Measurements from ENCODE around the gene PHYHD1.

PHYHD1 gene

DNA sequence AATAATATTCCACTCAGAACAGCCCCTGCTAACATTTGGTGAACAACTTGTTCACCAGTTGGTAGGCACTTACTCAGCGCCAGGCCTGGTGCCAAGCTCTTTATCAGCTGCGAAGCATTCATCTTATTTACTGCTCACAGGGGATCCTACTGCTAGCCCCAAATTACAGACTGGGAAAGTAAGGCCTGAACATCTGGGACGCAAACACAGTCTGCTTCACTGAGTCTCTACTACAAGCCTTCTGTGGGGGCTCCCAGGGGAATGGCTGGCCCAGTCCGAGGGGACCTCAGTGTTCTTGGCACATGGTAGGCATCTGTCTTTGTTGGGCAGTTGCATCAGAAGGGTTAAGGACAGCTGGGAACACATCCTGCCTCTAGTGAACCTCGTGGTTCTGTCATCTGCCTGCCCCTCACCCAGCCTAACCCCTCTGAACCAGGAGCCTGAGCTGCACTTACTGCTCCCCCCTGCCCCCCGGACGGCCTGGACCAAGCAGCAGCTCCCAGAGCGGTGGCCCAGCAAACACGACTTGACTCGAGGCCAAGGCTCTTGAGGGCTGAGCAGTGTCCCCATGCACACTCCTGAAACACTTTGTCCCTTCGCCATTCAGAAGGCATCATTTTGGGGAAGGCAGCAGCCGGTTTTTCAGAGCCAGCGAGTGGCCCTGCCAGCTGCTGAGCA, at the start of gene PHYHD1:
Gene PHYHD1 (plus strand): TSS at position 602 of the 678 bp plus-strand sequence. CDS start 1,342 bp downstream, outside the sequence.
- DNase-seq = peak; percentile 85

DNA sequence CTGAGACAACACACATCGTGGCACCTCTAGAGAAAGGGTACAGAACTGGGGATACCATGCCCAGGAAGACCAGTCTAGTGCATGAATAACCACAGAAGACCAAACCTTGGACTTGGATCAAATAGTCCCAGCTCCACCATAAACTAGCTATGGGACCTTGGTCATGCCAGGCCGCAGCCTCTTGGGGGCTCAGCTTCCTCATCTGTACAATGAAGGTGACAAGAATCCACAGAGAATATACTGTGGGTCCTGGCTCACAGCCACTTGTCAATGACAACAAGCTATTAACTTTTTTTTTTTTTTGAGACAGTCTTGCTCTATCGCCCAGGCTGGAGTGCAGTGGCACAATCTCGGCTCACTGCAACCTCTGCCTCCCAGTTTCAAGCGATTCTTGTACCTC, 42.9 kb upstream of the PHYHD1 start:
- no peak for DNase-seq

DNA sequence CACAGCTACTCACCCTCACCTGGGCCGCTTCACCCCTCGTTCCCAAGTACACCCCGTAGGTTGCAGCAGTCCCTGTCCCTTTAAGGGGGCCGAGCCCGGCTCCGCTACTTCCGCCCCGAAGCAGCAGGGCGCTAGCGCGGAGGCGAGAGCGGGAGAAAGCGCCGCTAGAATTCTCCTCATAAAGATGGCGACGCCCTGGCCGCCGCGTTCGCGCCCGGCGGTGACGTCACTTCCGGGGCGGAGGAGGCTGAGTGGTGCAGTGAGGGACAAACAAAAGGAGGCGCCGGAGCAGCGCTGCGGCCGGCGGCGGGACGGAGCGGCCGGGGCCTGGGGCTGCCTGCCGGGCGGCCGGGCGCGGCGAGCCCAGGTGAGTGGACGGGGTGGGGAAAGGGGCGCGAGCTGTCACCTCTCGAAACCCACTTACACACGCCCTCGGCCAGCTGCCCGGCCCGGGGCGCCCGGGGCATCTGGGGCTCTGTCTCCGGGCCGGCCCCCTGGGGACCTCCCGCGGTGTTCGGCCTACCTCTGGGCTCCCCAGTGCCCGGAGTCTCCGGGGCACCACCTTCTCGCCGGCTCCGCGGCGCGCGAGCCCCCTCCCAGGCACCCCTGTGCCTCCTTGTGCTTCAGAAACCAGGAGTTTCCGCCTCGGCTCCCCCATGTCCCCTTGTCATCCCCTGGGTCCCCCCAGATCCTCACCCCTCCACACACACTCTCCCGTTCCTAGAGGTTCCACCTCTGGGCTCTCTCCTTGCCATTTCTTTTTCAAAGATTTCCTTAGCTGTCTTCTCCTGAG, 38.7 kb upstream of the PHYHD1 start, which contains the start of the genes KYAT1 and LRRC8A:
Gene KYAT1 (minus strand): TSS at position 67 of the 793 bp plus-strand sequence. CDS start 36,545 bp downstream, outside the sequence.
Gene LRRC8A (plus strand): TSS at position 250 of the 793 bp plus-strand sequence. CDS start 25,032 bp downstream, outside the sequence.
- peak; percentile 87 for DNase-seq

DNA sequence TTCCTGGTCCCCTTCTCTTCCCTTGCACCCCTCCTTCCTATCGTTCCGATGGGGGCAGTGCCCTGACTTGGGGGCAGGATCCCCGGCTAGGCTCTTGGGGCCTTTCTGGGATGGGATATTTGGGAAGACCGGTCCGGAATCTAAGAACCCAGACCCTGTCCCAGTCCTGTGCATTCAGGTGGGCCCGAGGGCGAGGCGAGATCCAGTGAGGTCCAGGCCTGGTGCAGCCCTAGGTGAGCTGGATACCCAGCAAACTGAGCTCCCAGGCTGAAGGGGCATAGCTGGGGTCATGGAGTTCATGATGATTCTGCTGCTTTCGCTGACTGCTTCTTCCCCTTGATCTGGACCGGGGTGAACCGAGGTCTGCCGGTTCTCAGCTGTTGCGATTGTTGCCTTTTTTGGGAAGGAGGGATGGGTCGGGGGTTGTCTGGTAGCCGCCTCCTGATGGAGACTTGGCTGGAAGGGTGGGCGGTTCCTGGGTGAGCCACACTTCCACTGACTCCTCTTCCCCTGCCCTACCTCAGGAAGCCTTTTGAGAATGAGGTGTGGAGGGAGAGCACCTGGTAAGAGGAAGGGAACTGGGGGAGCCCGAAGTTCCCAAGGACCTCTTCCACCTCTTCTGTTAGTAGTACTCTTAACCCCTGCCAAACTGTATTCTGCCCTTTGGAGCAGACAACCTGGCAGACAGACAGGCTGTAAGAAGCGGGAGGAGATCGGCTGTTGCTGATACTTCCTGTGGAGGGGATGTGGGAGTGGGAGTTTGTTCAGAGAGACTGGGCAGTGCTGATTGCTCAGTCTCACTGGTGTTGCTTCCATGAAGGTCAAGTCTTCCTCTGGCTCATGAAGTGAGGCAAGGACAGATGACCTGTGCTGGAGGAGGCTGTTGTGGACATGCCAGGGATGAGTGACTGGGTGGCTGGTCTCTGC, 37.8 kb upstream of the PHYHD1 start:
- no peak for DNase-seq

DNA sequence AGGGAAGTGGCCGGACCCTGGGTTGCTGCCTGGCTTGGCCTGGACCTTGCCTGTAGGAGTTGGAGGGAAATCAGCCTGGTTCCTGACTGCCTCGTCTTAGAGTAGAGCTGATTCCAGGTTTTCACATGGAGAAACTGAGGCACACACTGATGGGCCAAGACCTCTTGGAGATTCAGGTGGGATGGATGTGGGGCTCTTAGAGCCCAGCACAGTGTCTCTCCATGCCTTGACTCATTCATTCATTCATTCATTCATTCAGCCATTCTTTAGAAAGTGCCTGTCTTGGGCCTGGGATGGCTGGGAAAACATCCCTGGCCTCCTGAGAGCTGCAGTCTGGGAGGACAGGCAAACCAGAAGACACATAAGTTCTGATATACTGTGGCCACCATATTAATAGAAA, 36.6 kb upstream of the PHYHD1 start:
- DNase-seq = no peak

DNA sequence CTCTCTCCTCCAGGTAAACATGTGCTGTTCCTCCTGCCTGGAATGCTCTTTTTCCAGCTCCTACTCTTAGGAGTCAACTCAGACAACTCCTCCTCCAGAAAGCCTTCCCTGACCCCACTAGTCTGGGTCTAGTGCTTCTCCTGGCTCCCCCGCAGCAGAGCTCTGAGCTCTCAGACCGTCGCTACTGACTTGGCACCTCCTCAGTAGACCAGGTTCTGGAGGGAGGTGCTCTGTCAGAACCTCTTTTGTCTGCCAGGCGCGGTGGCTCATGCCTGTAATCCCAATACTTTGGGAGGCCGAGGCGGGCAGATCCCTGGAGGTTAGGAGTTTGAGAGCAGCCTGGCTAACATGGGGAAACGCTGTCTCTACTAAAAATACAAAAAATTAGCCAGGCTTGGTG, 35.4 kb upstream of the PHYHD1 start:
- DNase-seq = no peak

DNA sequence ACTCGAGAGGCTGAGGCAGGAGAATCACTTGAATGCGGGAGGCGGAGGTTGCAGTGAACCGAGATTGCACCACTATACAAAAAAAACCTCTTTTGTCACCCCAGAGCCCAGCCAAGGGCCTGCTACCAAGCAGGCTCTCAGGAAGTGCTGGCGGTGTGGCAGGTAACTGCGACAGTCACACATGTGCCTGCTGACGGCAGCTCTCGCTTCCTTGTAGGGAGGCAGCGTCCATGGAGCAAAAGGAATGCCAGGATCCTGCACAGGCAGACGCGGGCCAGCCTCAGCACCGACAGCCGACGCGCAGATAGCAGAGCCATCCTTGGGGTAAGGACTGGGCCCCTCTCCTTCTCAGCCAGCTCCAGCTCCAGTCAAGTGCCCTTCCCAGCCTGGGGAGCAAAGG, 35.0 kb upstream of the PHYHD1 start:
- DNase-seq = no peak

DNA sequence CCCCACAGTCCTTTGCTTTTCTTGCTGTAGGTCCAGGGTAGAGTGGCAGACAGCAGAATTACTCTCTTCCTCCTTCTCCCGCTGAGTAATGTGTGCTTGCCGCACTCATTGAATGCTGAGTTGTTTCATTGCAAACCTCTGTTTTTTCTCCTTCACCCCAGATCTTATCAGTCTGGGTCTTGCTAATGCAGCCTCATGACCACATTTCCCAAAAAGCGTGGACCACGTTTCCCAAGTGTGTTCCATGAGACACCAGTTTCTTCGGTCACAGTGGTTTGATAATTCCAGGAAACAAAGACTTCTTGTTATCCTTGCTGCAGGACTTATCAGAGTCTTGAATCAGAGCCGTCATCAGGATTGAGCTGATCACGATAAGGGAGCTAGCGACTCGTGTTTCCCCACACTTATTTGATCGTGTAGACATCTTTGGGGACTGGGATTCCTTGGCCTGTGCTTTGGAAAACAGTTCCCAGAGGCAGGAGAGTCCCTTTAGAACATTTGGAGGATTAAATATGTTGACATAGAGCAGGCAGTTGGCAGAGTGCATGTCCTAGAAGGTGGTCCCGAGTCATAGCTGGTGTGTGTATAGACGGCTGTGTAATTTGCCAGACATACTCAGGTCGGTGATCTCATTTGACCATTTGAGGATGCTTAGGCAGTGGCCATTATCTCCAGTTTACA, 34.4 kb upstream of the PHYHD1 start:
- DNase-seq = no peak

DNA sequence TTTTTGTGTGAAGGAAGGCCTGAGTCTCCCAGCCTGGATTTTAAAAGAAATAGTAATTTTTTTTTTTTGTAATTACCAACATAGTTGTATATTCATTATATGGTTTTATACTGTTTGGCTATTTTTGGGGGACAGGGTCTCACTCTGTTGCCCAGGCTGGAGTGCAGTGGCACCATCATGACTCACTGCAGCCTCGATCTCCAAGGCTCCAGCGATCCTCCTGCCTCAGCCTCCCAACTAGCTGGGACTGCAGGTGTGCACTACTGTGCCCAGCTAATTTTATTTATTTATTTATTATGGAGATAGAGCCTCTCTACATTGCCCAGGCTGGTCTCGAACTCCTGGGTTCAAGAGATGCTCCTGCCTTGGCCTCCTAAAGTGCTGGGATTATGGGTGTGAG, 33.7 kb upstream of the PHYHD1 start:
- no peak for DNase-seq

DNA sequence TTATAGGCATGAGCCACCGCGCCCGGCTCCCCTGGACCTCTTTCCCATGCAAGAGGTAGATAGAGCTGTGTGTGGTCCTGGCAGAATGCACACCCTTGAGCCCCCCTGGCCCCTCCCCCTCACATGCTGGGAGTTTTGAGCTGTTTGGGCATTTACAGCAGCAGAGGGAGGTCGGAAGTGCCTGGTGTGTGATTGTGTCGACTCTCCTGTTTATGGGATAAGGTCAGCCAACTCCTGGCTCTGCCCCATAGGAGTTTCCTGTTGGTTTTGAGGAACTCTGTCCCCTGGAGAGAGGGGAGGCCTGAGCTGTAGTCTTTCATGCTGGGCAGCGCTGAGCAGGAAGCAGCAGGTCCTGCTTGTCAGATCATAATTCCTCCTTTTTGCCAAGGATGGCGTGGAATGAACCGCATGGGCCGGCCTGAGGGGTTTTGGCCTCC, 32.9 kb upstream of the PHYHD1 start:
- no peak for DNase-seq

DNA sequence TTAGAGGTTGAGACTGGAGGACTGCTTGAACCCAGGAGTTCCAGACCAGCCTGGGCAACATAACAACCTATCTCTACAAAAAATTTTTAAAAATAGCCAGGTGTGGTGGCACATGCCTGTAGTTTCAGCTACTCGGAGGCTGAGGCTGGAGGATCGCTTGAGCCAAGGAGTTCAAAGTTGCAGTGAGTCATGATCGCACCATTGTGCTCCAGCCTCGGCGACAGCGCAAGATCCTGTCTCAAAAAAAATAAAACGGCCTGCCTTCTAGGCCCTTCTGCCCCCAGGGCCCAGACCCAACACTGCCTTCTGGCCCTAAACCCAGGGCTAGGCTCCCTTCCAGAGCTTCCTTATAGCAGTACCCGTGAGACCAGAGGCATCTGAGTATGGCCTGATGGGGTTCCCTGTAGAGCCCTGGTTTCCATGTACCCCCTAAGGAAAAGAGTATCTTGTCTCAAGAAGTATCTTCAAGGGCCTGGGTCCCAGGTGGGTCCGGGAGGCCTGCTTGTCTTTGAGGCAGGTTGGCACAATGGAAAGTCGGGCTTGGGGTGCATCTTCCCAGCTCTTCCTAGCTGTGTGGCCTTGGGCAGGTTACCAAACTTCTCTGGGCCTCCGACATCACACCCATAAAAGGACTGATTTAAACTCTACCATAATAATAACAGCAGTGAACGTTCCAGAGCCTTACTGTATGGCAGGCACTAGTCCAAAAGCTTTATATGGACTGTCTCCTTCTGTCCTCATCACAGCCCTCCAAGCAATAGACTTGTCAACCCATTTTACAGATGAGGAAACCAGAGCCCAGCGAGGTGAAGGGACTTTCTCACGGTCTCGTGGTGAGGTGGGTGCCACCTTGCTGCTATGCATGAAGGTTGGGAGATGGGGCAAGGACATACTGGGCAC, 29.2 kb upstream of the PHYHD1 start:
- no peak for DNase-seq

DNA sequence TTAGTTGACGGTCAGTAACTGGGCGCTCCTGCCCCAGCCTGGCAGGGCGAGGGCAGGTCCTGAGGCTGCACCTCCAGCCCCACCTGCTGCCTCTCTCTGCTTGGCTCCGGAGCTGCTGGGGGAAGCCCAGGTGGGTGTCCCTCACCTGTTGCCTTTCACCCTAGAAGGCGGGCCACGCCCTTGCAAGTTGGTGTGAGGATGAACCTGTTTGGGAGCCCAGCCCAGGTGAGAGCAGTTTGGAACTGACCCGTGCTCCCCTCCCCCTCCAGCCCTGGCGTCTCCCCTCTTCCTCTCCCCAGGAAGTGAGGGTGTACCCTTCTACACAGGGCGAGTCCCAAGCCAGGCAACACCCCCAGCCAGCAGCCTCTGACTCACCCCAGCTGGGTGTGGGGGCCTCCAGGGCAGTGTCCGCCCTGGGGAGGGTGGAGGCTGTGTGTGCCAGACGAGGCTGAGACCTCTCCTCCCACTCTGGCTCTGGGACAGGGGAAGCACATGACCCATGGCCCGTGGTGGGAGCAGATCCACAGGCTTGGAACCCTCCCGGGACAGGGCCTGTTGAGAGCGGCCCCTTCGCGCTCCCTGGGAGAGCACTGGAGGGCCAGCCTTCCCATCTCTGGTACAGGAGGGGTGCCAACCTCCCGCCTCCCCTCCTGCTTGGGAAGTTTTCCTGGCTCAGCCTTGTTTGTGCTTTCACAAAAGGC, 28.4 kb upstream of the PHYHD1 start:
- no peak for DNase-seq

DNA sequence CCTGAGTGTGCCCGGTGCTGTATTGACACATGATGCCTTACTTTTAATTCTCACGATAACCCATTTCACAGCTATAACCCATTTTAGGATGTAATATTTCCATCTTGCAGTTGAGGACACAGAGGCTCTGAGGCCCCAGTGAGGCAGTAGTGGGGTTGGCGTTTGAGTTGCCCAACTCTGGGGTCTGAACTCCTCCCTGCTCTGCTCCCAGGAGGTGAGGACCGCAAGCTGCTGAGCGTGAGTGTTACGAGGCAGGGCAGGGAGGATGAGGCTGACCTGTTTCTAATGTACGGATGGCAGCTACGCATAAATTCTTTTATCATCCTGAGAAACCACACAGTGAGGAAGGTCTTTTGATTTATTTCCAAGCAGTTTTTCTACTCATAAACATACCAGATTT, 27.4 kb upstream of the PHYHD1 start:
- no peak for DNase-seq

DNA sequence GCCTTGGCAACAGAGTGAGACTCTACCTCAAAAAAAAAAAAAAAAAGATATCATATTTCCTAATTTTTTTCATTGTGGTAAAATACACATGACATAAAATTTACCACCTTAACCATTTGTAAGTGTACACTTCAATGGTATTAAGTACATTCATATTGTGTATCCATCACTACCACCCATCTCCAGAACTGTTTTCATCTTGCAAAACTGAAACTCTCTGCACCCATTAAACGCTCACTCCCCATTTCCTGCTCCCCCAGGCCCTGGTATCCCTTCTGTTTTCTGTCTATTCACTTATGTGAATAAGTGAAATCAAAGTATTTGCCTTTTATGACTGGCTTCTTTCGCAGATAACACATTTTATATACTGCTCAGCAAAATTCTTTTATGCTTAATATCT, 26.0 kb upstream of the PHYHD1 start:
- DNase-seq = no peak

DNA sequence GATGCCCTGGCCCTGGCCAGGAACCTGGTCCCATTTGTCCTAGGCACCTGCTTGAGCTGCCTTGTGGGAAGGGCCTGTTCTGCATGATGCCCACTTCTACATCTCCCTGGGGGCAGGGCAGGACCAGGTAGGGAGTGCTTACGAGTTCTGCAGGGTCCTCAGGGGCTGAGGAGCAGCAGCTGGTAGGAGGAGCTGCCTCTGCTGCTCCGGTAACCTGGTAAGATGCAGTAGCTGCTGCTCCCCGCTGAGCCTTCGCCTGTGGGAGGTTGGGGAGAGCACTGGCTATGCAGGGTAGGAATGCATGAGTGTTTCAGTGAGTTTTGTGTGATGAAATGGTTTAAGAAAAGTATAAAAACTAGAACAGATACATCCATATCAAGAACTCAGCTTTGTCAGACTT, 25.2 kb upstream of the PHYHD1 start:
- no peak for DNase-seq

DNA sequence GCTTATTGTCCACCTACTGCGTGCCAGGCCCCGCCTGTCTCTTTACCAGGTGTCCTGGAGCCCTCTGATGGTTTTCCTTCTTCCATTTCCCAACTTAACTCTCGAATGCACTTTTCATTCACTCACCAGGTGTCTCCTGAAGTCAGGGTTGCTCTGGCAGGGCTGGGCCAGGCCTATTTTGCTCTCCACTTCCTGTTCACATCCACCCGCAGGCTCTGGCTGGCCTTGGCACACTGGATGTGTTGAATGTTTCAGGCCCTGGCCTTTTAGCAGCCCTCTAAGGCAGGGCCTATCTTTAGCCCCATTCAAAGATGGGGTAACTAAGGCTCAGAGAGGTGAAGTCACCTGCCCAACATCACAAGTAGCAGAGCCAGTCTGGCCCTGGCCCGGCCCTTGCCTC, 22.4 kb upstream of the PHYHD1 start:
- DNase-seq = no peak

DNA sequence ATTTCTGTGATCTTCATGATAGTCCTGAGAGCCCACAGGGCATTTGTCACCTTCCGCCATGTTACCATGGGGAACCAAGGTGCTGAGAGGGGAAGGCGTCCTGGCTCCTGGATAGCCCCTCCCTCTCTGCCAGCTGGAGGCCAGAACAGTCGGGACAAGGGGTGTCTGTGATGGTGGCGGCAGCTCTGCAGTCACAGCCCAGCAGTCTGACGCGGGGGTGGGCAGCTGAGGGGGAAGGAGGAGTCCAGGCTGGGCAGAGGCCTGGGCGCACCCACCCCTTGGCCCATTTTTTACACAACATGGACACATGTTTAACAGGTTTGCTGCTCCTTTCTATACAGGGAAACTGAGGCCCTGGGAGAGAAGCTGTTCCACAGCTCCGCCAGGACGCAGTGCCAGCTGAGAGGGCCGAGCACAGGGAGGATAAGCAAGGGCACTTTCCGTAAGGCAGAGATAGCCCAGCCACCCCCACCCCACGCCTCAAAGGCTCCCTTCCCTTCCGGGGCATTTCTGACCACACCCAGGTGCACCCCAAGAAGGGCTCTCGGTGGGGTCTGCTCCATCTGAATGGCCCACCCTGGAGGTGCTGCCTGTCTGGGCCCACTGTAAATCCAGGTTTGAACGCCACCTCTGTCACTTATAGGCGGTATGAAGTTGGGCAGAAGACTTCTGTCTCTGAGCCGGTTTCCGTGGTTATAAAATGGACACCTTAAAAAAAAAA, 21.8 kb upstream of the PHYHD1 start:
- DNase-seq = no peak

DNA sequence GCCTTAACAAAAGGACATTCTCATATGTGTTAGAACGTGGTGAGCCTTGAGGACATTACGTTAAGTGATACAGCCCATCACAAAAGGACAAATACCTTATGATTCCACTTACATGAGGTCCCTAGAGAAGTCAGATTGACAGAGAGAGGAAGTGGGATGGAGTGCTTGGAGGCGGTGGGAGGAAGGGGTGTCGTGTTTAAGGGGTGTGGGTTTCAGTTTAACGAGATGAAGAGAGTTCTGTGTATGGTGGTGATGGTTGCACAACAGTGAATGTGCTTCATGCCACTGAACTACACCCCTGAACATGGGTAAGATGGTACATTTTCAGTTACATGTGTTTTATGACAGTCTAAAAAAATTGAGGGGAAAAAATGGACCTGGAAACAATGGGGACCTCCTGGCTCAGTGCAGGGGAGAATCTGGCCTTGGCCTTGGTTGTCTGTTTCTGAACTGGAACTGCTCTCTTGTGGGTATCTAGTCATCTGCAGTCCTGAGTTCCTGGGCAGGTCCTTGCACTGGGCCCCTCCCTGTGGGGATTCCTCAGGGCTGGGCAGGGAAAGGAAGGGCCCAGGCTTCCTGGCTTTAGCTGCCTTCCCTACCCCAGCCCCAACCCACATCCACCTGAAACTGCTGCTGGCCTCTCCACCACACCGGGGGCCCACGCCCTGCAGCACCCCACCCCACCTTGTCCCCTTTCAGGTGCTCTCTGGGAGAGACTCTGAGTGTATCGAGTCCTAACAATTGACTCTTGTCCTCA, 21.0 kb upstream of the PHYHD1 start:
- no peak for DNase-seq

DNA sequence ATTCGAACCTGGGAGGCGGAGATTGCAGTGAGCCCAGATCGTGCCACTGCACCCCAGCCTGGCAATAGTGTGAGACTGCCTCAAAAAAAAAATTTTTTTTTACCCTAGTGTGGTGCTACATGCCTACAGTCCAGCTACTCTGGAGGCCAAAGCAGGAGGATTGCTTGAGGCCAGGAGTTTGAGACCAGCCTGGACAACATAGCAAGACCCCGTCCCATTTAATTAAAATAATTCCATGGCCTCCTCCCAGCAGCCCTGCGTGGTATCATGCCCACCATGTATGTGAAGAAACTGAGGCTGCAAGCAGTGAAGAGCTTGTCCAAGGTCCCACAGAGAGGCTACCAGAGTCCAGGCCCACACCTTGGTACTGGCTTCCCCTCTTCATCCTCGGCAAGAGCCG, 19.4 kb upstream of the PHYHD1 start:
- DNase-seq = no peak
